HCT116 (cell line): ENCODE results near the gene LRRC71. TPM values are rescaled to one million over a fixed set of nuclear protein-coding genes. Genes with fewer than 3 reads are reported as not detected.

ENCODE experiments used
- ATAC-seq: fragments of 200-7000 bp; cut with Tn5 transposase; 2 replicates; pipeline ENCODE4 v1.9.1; 2020; ENCODE audit warnings: mild to moderate bottlenecking, moderate library complexity
- BruUV-seq: library from RNA; stranded (reverse); fragments of 400-500 nt; replicated peaks from 2 replicates; lab custom pipeline; 2021; lab: Mats Ljungman, UMichigan
- CTCF ChIA-PET: fragments of 300-600 bp; sonication (Branson Sonifier 250); formaldehyde crosslinking; loops from one replicate; lab custom pipeline; 2021; ENCODE audit warnings: antibody characterized with exemption; lab: Charles Lee
- POLR2A ChIA-PET: fragments of 300-600, 350-600 bp; sonication (Branson Sonifier 250); formaldehyde crosslinking; loops from one replicate; lab custom pipeline; 2021; ENCODE audit warnings: antibody characterized with exemption; lab: Charles Lee
- RAD21 ChIA-PET, 2 experiments: fragments of 300-600 bp; sonication (Branson Sonifier 250); formaldehyde crosslinking; loops; one replicate each; lab custom pipeline; 2023; ENCODE audit warnings: low total read pairs in 2 of 2; ENCODE audit not compliant: uncharacterized antibody in 2 of 2, unreplicated experiment in 2 of 2, low non-redundant PET in 1 of 2; lab: Charles Lee
- DNase-seq: peaks from one replicate; pipeline ENCODE4 v3.0.0-alpha.2; 2010; ENCODE audit warnings: low read depth, low spot score
- H2AFZ ChIP-seq: fragments of 200-600 bp; shearing (Covaris generic), sonication (generic); 2 replicates; pipeline ENCODE4 v1.6.1; 2017; ENCODE audit warnings: low read depth, mixed run types, mixed read lengths, antibody characterized with exemption, low read length; ENCODE audit not compliant: poor library complexity, severe bottlenecking
- H3K27ac ChIP-seq: 2 replicates; pipeline ENCODE4 v1.5.1; 2012; ENCODE audit warnings: low read depth, low read length
- H3K27me3 ChIP-seq: fragments of 200-600 bp; sonication (generic); 2 replicates; pipeline ENCODE4 v1.6.1; 2016; ENCODE audit warnings: mixed run types, low read length, mixed read lengths; ENCODE audit not compliant: insufficient read depth
- H3K36me3 ChIP-seq, 2 experiments: fragments of 200-500 bp in 1 of 2; fragments of 200-600 bp in 1 of 2; sonication (Bioruptor generic) in 1 of 2; sonication (generic) in 1 of 2; 2 replicates each; pipeline versions ENCODE4 v1.5.1 to v1.6.1; 2014 to 2016; ENCODE audit warnings: low read length in 2 of 2, inconsistent platforms in 1 of 2, mixed read lengths in 1 of 2, mixed run types in 1 of 2; ENCODE audit not compliant: insufficient read depth in 2 of 2, control insufficient read depth in 1 of 2
- H3K4me1 ChIP-seq, 2 experiments: fragments of 200-600 bp in 1 of 2; sonication (generic) in 1 of 2; 2 replicates each; pipeline versions ENCODE4 v1.5.1 to v1.6.1; 2012 to 2017; ENCODE audit warnings: low read length in 2 of 2, inconsistent platforms in 1 of 2, mild to moderate bottlenecking in 1 of 2, mixed read lengths in 1 of 2, mixed run types in 1 of 2, moderate library complexity in 1 of 2; ENCODE audit not compliant: insufficient read depth in 2 of 2, control insufficient read depth in 1 of 2
- H3K4me2 ChIP-seq: fragments of 200-600 bp; sonication (generic); 2 replicates; pipeline ENCODE4 v1.6.1; 2017; ENCODE audit warnings: mixed run types, low read length, mixed read lengths
- H3K4me3 ChIP-seq, 2 experiments: fragments of 200-600 bp in 1 of 2; sonication (generic) in 1 of 2; replicated peaks in 1 of 2; 2 replicates each; pipeline ENCODE4 v1.5.1; 2011 to 2016; ENCODE audit warnings: low read length in 2 of 2, control low read depth in 1 of 2, low read depth in 1 of 2, mild to moderate bottlenecking in 1 of 2, mixed read lengths in 1 of 2, mixed run types in 1 of 2
- H3K79me2 ChIP-seq: fragments of 200-600 bp; sonication (generic); 2 replicates; pipeline ENCODE4 v1.6.1; 2017; ENCODE audit warnings: mild to moderate bottlenecking, mixed run types, low read length, moderate library complexity, mixed read lengths; ENCODE audit not compliant: insufficient read depth
- H3K9ac ChIP-seq: fragments of 200-600 bp; sonication (generic); 2 replicates; pipeline ENCODE4 v1.6.1; 2016; ENCODE audit warnings: low read length, mixed read lengths
- H3K9me2 ChIP-seq: fragments of 200-600 bp; sonication (generic), shearing (Covaris generic); 2 replicates; pipeline ENCODE4 v1.6.1; 2017; ENCODE audit warnings: mixed run types, mild to moderate bottlenecking, moderate library complexity; ENCODE audit not compliant: insufficient read depth
- H3K9me3 ChIP-seq, 2 experiments: fragments of 200-500 bp in 1 of 2; fragments of 200-600 bp in 1 of 2; sonication (Bioruptor generic) in 1 of 2; sonication (generic) in 1 of 2; 2 replicates each; pipeline ENCODE4 v1.6.1; 2014 to 2017; ENCODE audit warnings: low read length in 2 of 2, mixed read lengths in 2 of 2, inconsistent platforms in 1 of 2, low read depth in 1 of 2, mild to moderate bottlenecking in 1 of 2, mixed run types in 1 of 2, moderate library complexity in 1 of 2; ENCODE audit not compliant: control insufficient read depth in 1 of 2, insufficient read depth in 1 of 2
- H4K20me1 ChIP-seq: fragments of 200-600 bp; sonication (generic), shearing (Covaris generic); 2 replicates; pipeline ENCODE4 v1.6.1; 2017; ENCODE audit warnings: mixed run types, mild to moderate bottlenecking, moderate library complexity; ENCODE audit not compliant: insufficient read depth
- ATF3 ChIP-seq: IDR thresholded peaks from 2 replicates; pipeline ENCODE4 v1.6.1; 2012
- CBX3 ChIP-seq: IDR thresholded peaks from 2 replicates; pipeline ENCODE4 v1.6.1; 2012; ENCODE audit warnings: low read depth
- CEBPB ChIP-seq: IDR thresholded peaks from 2 replicates; pipeline ENCODE4 v1.6.1; 2012; ENCODE audit warnings: low read depth
- CTCF ChIP-seq, 3 experiments: fragments of 200-600 bp in 1 of 3; sonication (generic) in 1 of 3; IDR thresholded peaks in 2 of 3; conservative IDR thresholded peaks in 1 of 3; 2 replicates each; pipeline ENCODE4 v1.5.1; 2012 to 2017; ENCODE audit warnings: low read depth in 2 of 3, low read length in 2 of 3, antibody characterized with exemption in 1 of 3, borderline replicate concordance in 1 of 3, control low read depth in 1 of 3, mild to moderate bottlenecking in 1 of 3, mixed read lengths in 1 of 3, mixed run types in 1 of 3, moderate library complexity in 1 of 3; ENCODE audit not compliant: insufficient read depth in 1 of 3
- ELF1 ChIP-seq: IDR thresholded peaks from 2 replicates; pipeline ENCODE4 v1.6.1; 2012; ENCODE audit warnings: low read depth, borderline replicate concordance
- EZH2phosphoT487 ChIP-seq: fragments of 200-600 bp; IDR thresholded peaks from 2 replicates; pipeline ENCODE4 v1.6.1; 2018; ENCODE audit warnings: antibody characterized with exemption, borderline replicate concordance
- FOSL1 ChIP-seq: IDR thresholded peaks from 2 replicates; pipeline ENCODE4 v1.6.1; 2012; ENCODE audit warnings: low read depth
- JUND ChIP-seq: IDR thresholded peaks from 2 replicates; pipeline ENCODE4 v1.6.1; 2012
- POLR2A ChIP-seq: IDR thresholded peaks from 2 replicates; pipeline ENCODE4 v1.7.0; 2011; ENCODE audit warnings: borderline replicate concordance; ENCODE audit not compliant: insufficient read depth, insufficient read length; ENCODE audit errors: extremely low read depth
- POLR2AphosphoS5 ChIP-seq: IDR thresholded peaks from 2 replicates; pipeline ENCODE4 v1.6.1; 2011; ENCODE audit warnings: mild to moderate bottlenecking, low read depth, low read length, moderate library complexity
- REST ChIP-seq: IDR thresholded peaks from 2 replicates; pipeline ENCODE4 v1.6.1; 2012; ENCODE audit warnings: low read depth
- SRF ChIP-seq: IDR thresholded peaks from 2 replicates; pipeline ENCODE4 v1.6.1; 2012; ENCODE audit warnings: low read depth
- TCF7L2 ChIP-seq: IDR thresholded peaks from 2 replicates; pipeline ENCODE4 v1.7.0; 2011; ENCODE audit warnings: borderline replicate concordance, inconsistent platforms; ENCODE audit not compliant: insufficient read depth, insufficient read length; ENCODE audit errors: extremely low read depth
- YY1 ChIP-seq: IDR thresholded peaks from 2 replicates; pipeline ENCODE4 v1.6.1; 2011; ENCODE audit warnings: low read length, low read depth, moderate library complexity, mild to moderate bottlenecking; ENCODE audit not compliant: insufficient replicate concordance; ENCODE audit errors: extremely low read depth
- ZFX ChIP-seq: fragments of 450-650 bp; IDR thresholded peaks from 2 replicates; pipeline ENCODE4 v1.6.1; 2017
- ZNF274 ChIP-seq: fragments of 200-500 bp; sonication (Bioruptor generic); IDR thresholded peaks from 2 replicates; pipeline ENCODE4 v1.6.1; 2014; ENCODE audit warnings: mild to moderate bottlenecking, low read depth, low read length, inconsistent platforms
- intact Hi-C: fragments of 100-400 bp; cut with micrococcal nuclease; formaldehyde crosslinking; loops from 2 replicates; pipeline ENCODE4 v1.10.0; 2022
- total RNA-seq: library from RNA; stranded (reverse); gene quantifications from one replicate; pipeline ENCODE4 v1.2.1, GENCODE V29; 2021; ENCODE audit not compliant: unreplicated experiment

Gene LRRC71
- total RNA-seq, 1 experiment from 2014 or later = not detected

GRCh38 chr1:156895455-156895812, 25.0 kb upstream of the LRRC71 start:
- H2AFZ ChIP-seq = no peak overlapping the region
- RAD21 ChIA-PET = no interaction called here
- no TSS peak for BruUV-seq
- no peaks in the 10 kb centered on the region for H3K79me2 ChIP-seq
- peak overlapping the region; percentile 88 for H3K27ac ChIP-seq
- H3K4me1 ChIP-seq = peaks cover 32 to 64% of the 10 kb centered on the region in 2 experiments
- H4K20me1 ChIP-seq = no peaks in the 10 kb centered on the region
- ATAC-seq (no peak), DNase-seq (no peak)
- H3K4me3 ChIP-seq = no peak overlapping the region
- H3K27me3 ChIP-seq = no peaks in the 10 kb centered on the region
- H3K4me2 ChIP-seq = peak overlapping the region; percentile 83
- no peaks in the 10 kb centered on the region for H3K9me2 ChIP-seq
- intact Hi-C loops = no loop called here
- no peak for TF ChIP-seq CBX3
- no peak for TF ChIP-seq FOSL1
- TF ChIP-seq CEBPB = no peak
- TF ChIP-seq ELF1 = no peak
- no peak for TF ChIP-seq ZNF274
- TF ChIP-seq REST = no peak
- peak overlapping the region; percentile 65 for H3K9ac ChIP-seq
- POLR2A ChIA-PET = no interaction called here
- CTCF ChIA-PET = interaction anchor here (0.9 to 1.9 kb wide), 2 partner anchors 25 to 31 kb away, joined by 3 to 9 read pairs; partner anchors contain the start of gene LRRC71
- H3K36me3 ChIP-seq = no peaks in the 10 kb centered on the region
- no peaks in the 10 kb centered on the region for H3K9me3 ChIP-seq

- peak overlapping the region; percentile 88 for H3K27ac ChIP-seq
- peaks cover 32 to 63% of the 10 kb centered on the region in 2 experiments for H3K4me1 ChIP-seq
- ChIA-PET CTCF (no interaction called here), RAD21 (no interaction called here), POLR2A (no interaction called here)
- ATAC-seq (no peak), DNase-seq (no peak)
- peak overlapping the region; percentile 65 for H3K9ac ChIP-seq
- intact Hi-C loops = no loop called here
- H3K4me2 ChIP-seq = peak overlapping the region; percentile 83
- no peaks in the 10 kb centered on the region for H3K36me3 ChIP-seq
- no peaks in the 10 kb centered on the region for H3K9me3 ChIP-seq
- H3K9me2 ChIP-seq = no peaks in the 10 kb centered on the region
- H4K20me1 ChIP-seq = no peaks in the 10 kb centered on the region
- no peaks in the 10 kb centered on the region for H3K79me2 ChIP-seq
- no TSS peak for BruUV-seq
- H2AFZ ChIP-seq = no peak overlapping the region
- peak overlapping the region in 1 of 2 experiments; percentile 48; a peak in 2 of 4 replicates for H3K4me3 ChIP-seq
- H3K27me3 ChIP-seq = no peaks in the 10 kb centered on the region
- no peak for TF ChIP-seq POLR2A
- no peak for TF ChIP-seq TCF7L2
- no peak for TF ChIP-seq ZNF274
- TF ChIP-seq POLR2AphosphoS5 = no peak
- no peak for TF ChIP-seq JUND
- TF ChIP-seq EZH2phosphoT487 = no peak
- no peak for TF ChIP-seq YY1
- no peak for TF ChIP-seq SRF
- no peak for TF ChIP-seq FOSL1
- no peak for TF ChIP-seq CTCF (IDR thresholded peaks at IDR 0.05 in 2 of 3, conservative IDR thresholded peaks at IDR 0.05 in 1 of 3; ENCODE audit: borderline replicate concordance in 1 of 3, insufficient read depth in 1 of 3, low read depth in 2 of 3, low read length in 2 of 3)
- no peak for TF ChIP-seq ATF3
- TF ChIP-seq CEBPB = no peak
- TF ChIP-seq ZFX = no peak
These were observed 24.5 kb upstream of the LRRC71 start for GRCh38 chr1:156895927-156896326.
